Gastroesophageal sphincter (tissue), 3 donors: Measurements from ENCODE around the gene NOS3.

Experiments
- CTCF ChIP-seq, 4 experiments: fragments of 200-600 bp in 2 of 4; fragments of 450-650 bp in 2 of 4; sonication (generic) in 1 of 4; IDR thresholded peaks; one replicate each; pipeline ENCODE4 v1.5.1; 2017 to 2019; ENCODE audit warnings: antibody characterized with exemption in 4 of 4, mild to moderate bottlenecking in 2 of 4, moderate library complexity in 2 of 4
- POLR2A ChIP-seq, 2 donors: fragments of 450-650 bp; IDR thresholded peaks; one replicate each; pipeline ENCODE4 v1.6.1; 2017; ENCODE audit warnings: antibody characterized with exemption in 2 of 2, mild to moderate bottlenecking in 2 of 2, moderate library complexity in 1 of 2
- POLR2AphosphoS5 ChIP-seq: sonication (generic); formaldehyde crosslinking; IDR thresholded peaks from one replicate; pipeline ENCODE4 v1.6.1; 2017; ENCODE audit warnings: antibody characterized with exemption

DNA sequence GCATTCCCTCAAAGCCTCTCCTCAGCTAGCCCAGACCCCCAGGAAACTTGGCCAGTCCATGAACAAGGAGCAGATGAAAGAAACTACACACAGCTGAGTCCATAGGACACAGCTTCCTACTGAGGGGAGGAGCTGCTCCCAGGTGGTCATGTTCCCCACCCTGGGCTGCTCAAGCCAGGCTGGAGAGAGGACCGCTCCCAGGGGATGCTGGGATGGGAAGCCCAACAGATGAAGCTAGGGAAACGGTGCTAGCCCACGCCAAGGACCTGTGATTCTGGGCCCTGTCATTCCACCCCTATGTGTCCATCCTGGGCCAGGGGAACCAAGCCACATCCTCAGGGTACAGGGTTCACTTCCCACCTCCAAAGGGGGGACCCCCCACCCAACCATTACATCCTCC lies 31.7 kb upstream of the NOS3 start:
- no peak for TF ChIP-seq CTCF (IDR thresholded peaks at IDR 0.05)
- TF ChIP-seq POLR2A (IDR thresholded peaks at IDR 0.05) = no peak
- no peak for TF ChIP-seq POLR2AphosphoS5
